ENCODE results near the gene CNTN3. TPM values are rescaled to one million over a fixed set of nuclear protein-coding genes. Genes with fewer than 3 reads are reported as not detected.
A peak's percentile ranks its signal among the peaks of the same experiment; 100 is the strongest.

The CNTN3 gene
- polyA plus RNA-seq (ENCODE audit: insufficient read length in 4 of 4) = 1 to 10 TPM; 5.1 to 6.6 (median 5.7) TPM

DNA sequence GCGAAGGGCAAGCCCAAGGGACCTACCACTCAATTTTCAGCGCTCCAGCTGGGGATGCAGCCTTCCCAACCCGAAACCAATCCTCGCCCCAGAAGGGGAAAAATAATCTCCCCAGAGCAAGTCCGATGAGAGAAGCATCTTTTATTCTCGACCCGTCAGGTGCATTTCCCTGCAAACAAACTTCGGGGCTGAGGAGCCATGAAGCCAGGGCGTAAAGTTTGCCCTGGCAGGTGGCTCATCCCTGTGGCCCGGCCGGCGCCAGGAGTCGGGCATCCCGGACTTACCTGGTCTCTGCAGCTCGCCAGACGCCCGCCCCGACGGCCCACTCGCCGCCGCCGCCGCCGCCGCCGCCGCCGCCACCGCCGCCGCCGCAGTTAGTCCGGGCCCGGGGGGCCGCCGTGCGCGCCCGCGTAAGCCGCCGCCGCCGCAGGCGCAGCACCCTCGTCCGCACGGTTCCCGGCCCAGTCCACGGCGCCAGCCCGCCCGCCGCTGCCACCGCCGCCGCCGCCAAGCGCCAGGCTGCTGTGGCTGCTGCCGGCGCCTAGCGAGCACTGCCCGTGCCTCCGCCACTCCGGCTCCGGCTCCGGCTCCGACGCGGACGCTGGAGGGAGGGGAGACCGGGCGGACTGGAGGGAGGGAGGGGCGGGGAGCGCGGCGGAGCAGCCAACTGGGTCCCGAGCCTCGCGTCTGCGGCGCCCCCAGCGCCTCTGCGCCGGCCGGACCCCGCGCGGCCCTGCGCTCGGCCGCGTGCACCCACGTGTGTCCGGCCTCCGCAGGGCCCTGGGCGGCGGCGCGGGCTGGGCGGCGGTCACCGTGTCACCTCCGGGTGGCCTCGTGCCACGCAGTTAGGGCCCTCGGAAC lies at the start of gene CNTN3:
Gene CNTN3, minus strand, starts transcription at position 553 of the 861 bp plus-strand sequence. CDS start 93,547 bp downstream, outside the sequence.
- peak in 2 of 4 donors; percentile 47 to 52 for DNase-seq (ENCODE audit: low read depth in 4 of 4, low spot score in 2 of 4)

DNA sequence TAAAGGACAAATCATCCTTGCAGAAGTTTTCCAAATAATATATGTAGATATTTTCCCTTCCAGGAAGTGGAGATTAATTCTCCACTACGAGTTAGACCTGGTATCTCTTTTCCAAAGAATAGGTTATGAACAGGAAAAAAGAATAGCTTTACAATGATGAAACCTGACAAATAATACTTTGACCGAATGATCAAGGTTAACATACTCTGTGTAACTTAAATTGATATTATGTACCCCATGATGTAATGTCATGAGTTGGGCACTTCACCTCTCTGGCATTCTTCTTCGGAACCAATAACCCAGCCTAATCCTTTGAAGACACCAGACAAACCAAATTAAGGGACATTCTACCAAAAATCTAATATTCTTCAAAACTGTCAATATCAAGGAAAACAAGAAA lies 48.7 kb upstream of the CNTN3 start:
- no peak for DNase-seq (ENCODE audit: low read depth in 4 of 4, low spot score in 2 of 4)

DNA sequence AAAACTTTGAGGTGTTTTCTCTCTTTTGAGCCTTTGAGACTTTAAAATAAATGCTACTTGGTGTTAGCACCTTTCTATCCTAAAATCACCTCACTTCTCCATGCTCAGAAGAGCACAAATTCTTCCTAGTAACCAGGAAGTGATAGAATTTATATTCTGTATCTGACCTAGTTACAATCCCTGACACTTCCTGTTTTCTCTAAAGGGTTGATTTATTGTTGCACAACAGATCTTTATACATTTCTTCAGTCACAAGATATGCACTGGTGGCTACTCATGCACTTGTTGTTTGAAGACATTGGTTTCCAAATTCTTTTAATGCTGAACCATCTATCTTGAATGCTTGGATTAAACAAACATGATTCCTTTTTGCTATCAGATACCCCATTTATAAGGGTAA lies 47.2 kb upstream of the CNTN3 start:
- DNase-seq (ENCODE audit: low read depth in 4 of 4, low spot score in 2 of 4) = no peak

DNA sequence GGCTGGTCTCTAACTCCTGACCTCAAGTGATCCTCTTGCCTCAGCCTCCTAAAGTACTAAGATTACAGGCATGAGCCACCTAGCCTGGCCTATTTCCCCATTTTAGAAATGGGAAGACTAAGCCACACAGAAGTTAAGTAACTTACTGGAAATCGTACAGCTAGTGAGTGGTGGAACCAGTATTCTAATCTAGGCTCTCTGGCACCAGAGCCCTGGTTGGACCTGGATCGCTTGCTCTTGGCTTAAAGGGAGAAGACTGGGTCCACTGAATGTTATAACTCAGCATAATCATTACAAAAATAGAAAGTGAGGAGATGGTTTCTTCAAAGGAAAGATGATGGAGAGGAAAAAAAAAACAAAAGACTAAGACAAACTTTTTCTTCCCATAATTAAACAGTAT lies 37.4 kb upstream of the CNTN3 start:
- no peak for DNase-seq (ENCODE audit: low read depth in 4 of 4, low spot score in 2 of 4)

DNA sequence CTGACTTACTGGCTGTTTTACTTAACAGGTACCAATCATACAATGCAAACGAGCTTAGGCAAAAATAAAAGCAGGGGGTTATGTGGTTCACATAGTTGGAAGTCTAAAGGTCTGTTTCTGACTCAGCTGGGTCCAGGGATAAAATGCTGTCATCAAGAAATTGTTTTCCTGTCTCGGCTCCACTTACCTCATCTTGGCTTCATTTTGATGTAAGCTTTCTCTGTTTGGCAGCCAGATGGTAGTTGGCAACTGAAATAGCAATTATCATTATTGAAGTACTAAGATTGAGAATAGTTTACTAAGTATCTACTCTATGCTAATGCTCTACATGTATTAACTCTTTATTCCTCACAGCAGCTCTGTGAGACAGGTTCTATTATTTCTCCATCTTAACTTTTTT lies 36.8 kb upstream of the CNTN3 start:
- DNase-seq (ENCODE audit: low read depth in 4 of 4, low spot score in 2 of 4) = no peak

DNA sequence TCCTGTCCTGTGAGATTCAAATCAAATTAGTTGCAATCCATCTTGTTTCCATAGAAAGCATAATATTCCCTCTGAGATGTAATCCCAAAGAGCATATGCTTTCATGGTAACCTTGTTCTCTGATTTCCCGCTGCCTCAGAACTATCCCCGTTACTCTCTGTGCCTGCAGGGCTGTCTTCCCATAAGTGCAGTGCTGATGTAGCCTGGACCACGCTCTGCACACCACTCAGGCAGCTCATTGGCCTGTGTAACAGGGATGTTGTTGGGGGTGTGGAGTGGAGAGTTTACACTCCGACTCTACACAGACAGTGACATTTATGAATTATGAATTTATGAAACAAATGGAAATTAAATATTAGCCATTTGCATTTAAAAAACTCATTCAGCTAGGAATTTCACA lies 33.6 kb upstream of the CNTN3 start:
- DNase-seq (ENCODE audit: low read depth in 4 of 4, low spot score in 2 of 4) = no peak

DNA sequence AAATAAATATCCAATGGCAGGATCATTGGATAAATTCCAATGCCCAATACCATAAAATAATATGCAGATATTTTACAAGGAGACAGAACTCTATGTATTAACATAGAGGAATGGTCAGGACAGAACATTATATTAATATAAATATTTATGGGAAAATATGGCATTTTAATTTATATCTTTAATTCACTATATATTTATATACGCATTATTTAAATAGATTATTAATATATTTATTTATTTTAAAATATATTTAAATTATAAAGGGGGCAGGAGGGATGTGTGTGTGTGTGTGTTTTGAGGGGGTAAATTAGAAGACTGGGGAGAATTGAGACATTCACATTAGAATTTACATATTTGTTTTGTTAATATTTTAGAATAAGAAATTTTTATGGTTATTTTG lies 31.6 kb upstream of the CNTN3 start:
- DNase-seq (ENCODE audit: low read depth in 4 of 4, low spot score in 2 of 4) = no peak

DNA sequence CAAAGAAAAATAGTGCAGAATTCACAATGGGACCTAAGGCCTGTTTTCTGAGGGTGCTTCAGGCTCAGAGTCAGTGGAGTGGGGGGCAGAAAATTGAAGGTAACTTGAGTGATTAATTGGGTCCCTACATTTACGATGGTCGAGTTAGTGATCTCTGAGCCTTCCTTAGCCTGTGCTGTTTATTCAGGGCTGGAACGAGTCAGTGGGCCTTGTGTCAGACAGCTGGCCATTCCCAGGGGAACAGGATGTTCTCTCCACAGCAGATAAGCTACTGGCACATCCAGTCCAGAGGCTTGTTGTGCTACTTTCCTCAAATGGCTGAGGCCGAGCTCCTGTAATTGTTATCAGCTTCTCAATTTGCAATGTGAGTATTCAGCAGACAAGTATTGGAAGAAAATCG lies 29.2 kb upstream of the CNTN3 start:
- no peak for DNase-seq (ENCODE audit: low read depth in 4 of 4, low spot score in 2 of 4)

DNA sequence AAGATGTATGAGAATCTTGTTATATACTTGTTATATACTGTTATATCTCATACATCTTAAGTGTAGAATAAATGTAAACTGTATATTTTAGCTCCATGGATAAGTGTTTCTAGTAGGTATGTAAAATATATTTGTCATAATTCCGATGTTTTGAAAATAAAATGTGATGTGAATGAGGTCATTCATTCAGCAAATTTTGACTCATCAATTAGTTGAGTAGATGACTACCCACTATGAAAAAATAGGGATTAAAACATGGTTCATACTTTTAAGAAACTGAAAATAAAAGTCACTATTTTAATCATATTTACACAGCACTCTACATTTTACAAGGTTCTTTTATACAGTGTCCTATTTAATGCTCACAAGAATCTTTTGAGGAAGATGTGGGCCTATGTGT lies 28.4 kb upstream of the CNTN3 start:
- DNase-seq (ENCODE audit: low read depth in 4 of 4, low spot score in 2 of 4) = no peak

DNA sequence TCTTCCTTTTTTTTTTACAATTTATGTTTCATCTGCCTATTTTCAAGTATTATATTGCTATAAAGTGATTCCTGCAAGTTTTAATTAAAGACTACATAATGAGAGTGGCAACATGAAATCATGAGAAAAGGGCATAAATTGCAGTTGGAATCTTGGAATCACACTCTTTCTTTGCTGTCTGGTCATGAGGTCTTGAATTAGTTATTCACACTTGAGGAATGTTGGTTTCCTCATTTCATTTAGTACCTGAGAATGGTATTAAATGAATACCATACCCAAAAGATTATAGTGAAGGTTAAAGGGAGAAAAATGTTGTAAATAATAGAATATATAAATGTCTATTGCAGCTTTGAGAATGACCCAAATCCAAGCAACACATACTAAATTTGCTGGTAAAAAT lies 25.8 kb upstream of the CNTN3 start:
- DNase-seq (ENCODE audit: low read depth in 4 of 4, low spot score in 2 of 4) = no peak

DNA sequence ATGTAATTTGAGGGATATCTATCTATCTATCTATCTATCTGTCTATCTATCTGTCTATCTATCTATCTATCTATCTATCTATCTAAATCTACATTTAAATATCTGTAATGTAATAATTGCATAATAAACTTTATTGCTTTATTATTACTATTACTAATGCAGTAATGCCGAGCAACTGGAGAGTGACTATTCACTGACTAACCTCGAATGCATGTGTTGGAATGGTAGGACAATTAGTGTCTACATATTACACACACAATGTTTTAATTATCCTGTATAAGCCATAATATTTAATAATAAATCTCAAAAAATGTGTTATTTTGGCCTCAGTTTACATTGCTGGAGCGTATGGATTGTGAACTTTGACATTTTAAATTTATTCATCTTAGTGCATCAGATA lies 25.2 kb upstream of the CNTN3 start:
- DNase-seq (ENCODE audit: low read depth in 4 of 4, low spot score in 2 of 4) = no peak

DNA sequence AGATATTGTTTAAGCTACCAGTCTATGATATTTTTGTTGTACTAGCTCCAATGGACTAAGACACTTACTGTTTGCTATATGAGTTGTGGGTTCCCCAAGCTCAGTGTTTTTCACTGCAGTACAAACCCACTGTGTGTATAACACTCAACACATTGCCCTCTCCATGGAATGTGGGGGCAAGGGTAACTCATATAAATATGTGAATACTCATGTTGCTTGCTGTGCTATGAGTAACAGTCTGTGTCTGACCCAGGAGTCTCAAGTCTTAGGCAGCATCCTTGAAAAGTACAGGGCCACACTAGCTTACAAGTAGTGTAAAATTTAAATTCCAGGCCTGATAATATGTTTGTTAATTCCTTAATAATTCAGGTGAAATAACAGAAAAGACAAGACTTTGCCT lies 22.5 kb upstream of the CNTN3 start:
- DNase-seq (ENCODE audit: low read depth in 4 of 4, low spot score in 2 of 4) = no peak

DNA sequence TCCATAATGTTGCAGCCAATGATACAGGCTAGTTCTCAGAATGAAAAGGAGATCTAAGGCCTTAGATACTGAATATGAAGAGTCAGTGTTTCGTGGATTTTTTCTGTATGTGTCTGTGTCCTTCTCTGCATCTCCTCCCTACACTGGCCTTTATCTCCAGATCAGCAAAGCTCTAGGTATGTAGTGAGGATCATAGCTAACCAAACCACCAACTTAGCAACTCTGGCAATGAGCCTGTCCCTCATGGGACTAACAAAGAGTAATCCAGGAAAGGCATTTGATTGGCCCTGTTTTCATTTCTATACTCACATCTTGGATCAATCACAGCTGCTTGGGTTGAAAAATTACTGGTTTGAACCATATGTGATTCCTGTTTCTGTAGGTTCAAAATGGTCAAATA lies 18.6 kb upstream of the CNTN3 start:
- no peak for DNase-seq (ENCODE audit: low read depth in 4 of 4, low spot score in 2 of 4)

DNA sequence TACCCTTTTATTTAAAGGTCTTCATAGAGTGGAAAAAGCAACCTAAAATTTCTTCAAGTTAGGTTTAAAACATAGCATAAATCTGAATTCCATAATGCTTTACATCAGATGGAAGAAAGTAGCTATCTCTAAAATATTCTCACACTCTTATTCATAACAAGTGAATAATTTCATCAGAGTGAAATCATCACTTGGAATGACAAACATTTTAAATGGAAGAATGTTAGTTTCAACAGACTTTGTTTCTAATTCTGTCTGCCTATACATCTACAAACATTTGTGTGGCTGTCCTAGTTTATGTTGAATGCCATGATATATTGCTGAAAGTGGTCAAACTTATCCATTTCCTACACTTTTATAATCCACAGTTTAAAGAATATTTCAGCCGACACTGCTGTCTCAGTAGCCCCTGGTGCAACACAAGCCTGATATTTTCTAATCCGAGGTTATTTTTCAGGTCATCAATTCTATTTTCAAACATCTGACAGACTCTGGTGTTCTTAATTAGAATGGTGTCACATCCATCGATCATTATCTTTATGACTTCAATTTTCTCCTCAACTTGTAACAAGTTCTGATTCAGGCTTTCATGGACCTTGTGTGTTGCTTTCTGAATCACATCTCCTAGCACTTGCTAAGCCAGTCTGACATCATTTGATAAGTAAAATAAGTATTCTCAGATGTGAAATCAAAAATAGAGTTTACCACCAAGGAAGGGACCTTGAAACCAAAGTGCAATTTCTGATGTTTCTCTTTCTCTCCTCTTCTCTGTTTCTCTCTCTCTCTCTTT lies 17.1 kb upstream of the CNTN3 start:
- DNase-seq (ENCODE audit: low read depth in 4 of 4, low spot score in 2 of 4) = no peak

DNA sequence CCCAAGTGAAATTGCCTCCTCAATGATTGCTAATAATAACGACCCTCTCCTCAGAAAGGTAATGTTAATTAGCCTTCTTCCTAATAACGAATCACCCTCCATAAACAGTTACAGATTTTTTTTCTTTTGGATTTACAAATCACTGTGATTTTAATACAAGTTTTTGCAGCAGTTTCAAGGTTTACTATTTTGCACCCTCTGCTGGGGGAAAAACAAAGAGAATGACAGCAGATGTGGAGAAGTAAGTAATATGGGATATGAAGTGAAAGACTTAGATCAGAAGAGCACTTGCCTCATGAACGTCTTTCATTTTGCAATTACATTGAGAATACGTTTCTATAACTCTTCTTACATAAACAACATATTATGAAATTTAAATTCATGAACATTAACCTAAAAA lies 16.1 kb upstream of the CNTN3 start:
- no peak for DNase-seq (ENCODE audit: low read depth in 4 of 4, low spot score in 2 of 4)

DNA sequence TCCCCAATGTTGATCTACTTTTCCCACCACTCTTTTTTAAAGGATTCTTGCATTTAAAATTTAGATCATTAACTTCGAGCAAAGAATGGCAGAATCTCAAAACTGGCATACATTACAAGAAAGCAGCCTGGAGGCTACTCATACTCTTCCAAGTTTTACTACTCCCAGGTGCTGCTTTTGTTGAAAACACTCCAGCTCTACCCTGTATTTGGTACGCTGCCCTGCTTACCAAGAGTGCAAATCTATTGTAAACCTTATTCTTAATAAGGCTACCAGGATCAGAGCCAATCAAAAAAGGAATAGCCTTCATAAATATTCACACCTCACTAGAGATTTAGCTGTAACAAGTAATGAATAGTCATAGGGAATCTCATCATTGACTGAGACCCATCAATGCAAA lies 11.6 kb upstream of the CNTN3 start:
- no peak for DNase-seq (ENCODE audit: low read depth in 4 of 4, low spot score in 2 of 4)

DNA sequence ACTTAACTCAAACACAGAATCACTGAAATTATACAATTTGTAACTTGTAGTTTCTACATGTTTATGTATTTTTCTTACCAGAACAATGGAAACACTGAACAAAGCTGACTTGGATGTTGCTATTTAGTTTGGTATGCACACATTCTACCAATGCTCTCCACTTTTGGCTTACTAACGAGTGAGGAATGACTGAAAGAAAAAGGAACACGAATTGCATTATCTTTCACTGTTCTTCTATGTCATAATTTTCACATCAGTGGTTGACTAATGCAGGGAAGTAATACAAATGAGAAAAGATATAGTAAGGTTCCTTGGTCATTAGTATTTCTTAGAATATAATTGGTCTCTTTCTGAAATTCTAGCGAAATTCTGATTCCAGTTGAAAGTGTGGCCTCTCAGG lies 9.8 kb upstream of the CNTN3 start:
- no peak for DNase-seq (ENCODE audit: low read depth in 4 of 4, low spot score in 2 of 4)

DNA sequence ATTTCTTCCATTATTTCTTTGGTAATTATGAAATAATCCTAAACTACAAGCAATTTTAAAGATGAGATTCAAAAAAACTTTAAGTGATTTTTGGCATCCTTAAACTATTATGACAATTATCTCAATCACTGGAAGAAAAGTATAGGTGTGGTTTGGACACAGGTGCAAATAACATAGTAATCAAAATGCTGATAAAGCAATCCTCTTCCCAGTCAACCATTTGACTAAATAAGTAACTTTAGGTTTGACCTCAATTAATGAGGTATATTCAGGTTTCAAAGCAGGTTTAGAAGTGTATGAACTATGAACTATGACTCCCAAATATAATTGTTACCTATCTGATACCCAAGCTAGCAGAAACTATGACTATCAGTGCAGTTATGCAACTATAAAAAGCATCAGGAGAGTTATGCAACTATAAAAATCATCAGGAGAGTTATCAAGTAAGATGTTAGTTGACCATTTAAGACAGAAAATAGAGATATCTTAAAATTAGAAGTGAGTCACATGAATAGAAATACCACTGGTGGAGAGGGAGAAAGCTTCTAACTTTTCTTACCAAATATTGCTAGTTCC lies 8.9 kb upstream of the CNTN3 start:
- no peak for DNase-seq (ENCODE audit: low read depth in 4 of 4, low spot score in 2 of 4)

DNA sequence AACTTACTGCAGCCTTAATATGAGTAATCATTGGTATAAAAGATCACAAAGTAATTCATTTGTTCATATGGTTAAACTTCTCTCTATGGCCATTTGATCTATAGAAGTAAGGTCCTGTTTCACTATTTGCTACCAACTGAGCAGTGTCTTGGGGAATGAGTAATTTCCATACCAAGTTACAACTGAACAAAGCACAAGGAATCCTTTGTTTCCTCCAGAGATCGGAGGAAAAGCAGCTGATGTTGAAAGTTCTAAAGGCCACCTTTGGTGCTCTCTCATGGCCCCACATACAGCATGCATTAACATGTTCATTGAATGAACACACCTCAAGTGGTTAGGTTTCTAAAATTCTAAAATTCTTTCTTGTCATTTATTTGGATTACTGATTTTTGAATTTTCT lies 7.1 kb upstream of the CNTN3 start:
- DNase-seq (ENCODE audit: low read depth in 4 of 4, low spot score in 2 of 4) = no peak

DNA sequence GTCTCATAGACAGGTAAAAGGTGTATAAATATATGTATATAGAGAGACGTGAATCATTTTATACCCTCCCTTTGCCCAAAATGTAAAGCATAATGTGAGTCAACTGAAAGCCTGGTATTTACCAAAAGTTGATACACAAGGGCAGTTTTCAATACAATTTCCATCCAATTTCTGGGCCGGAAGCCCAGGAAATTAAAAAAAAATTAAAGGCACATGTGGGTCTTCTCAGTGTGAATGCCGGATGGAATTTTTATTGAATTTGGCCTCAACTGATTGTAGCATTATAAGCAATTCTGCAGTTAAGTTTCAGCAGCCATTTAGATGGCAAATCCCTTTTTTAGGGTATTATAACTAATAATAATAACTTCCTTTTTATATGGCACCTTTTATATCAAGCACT lies 3.3 kb upstream of the CNTN3 start:
- DNase-seq (ENCODE audit: low read depth in 4 of 4, low spot score in 2 of 4) = no peak

DNA sequence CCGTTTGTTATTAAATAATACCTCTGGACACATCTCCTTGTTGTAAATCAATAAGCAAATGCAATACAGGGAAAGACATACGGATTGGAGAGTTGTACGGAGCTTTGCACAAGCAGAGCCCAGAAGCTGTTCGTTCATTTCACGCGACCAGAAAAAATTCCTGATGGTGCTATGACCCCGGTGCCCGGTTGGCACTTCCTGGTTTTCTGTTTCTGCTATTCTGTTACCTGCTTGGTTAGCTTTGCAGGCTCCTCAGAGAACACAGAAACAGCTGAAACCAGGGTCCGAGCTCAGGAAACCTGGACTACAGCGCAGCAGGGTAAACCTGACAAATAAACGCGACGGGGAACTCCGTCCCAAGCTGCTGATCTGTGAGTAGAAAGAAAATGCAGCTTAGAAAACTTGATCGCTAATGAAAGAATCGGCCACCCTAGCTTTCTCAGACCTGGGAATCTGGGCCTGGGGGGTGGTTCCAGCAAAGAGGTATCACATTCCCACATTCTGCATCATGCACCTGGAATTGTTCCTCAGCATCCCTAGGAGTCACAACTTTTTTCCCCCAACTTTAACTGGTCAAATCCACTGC lies 845 bp downstream of the CNTN3 start:
- DNase-seq (ENCODE audit: low read depth in 4 of 4, low spot score in 2 of 4) = no peak
